ENCODE data around the gene TXNL4B.

DNA sequence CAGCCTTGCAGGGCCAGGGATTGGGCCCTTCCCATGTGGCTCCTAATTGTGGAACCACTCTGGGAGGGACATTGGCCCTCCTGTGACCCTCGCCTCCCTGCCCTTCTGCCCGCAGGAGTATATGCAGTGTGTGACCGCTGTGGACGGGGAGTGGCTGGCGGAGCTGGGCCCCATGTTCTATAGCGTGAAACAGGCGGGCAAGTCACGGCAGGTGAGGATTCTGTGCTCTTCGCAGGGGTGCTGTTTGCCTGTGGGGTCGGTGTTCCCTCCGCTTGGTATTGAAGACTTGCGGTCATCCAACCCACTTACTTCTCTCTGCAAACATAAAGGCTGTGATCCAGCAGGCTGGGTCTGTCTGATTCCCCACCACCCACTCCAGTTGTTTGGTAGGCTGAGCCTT lies 15.9 kb upstream of the TXNL4B start:
- TF ChIP-seq, protein P1, sequence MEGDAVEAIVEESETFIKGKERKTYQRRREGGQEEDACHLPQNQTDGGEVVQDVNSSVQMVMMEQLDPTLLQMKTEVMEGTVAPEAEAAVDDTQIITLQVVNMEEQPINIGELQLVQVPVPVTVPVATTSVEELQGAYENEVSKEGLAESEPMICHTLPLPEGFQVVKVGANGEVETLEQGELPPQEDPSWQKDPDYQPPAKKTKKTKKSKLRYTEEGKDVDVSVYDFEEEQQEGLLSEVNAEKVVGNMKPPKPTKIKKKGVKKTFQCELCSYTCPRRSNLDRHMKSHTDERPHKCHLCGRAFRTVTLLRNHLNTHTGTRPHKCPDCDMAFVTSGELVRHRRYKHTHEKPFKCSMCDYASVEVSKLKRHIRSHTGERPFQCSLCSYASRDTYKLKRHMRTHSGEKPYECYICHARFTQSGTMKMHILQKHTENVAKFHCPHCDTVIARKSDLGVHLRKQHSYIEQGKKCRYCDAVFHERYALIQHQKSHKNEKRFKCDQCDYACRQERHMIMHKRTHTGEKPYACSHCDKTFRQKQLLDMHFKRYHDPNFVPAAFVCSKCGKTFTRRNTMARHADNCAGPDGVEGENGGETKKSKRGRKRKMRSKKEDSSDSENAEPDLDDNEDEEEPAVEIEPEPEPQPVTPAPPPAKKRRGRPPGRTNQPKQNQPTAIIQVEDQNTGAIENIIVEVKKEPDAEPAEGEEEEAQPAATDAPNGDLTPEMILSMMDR (IDR thresholded peaks at IDR 0.05; ENCODE audit: insufficient read depth, low read depth, low read length) = no peak
- TF ChIP-seq EZH2 (IDR thresholded peaks at IDR 0.05; ENCODE audit: insufficient read depth, low read length) = no peak
